HG03045 (cell line): ENCODE data around the gene C1orf122.
"Not testable (repeated sequence)": the region's sequence is repeated elsewhere in the genome, so short reads cannot be mapped to it uniquely, and the experiment has no call there.

Experiments
- ATAC-seq: cut with Tn5 transposase; IDR thresholded peaks from one replicate; pipeline ENCODE4 v1.9.1; 2021; ENCODE audit warnings: mild to moderate bottlenecking, moderate library complexity; ENCODE audit not compliant: unreplicated experiment

Gene C1orf122

GRCh38 chr1:37807555-37808368, at the start of gene C1orf122, which contains the start of gene YRDC:
Gene C1orf122 (plus strand): TSS chr1:37807790. CDS start chr1:37808405, 615 bp downstream.
Gene YRDC (minus strand): TSS chr1:37808208. CDS start chr1:37808180, 28 bp downstream.
- ATAC-seq = peak; percentile 86

- no peak for ATAC-seq
Observed at GRCh38 chr1:37759451-37759850, 48.1 kb upstream of the C1orf122 start.

- ATAC-seq = no peak
Observed at GRCh38 chr1:37761416-37762095, 46.0 kb upstream of the C1orf122 start.

GRCh38 chr1:37762516-37762915, 45.1 kb upstream of the C1orf122 start:
- ATAC-seq = no peak

GRCh38 chr1:37763791-37764413, 43.7 kb upstream of the C1orf122 start:
- ATAC-seq = no peak

GRCh38 chr1:37764414-37764825, 43.2 kb upstream of the C1orf122 start:
- ATAC-seq = no peak

GRCh38 chr1:37764888-37765441, 42.6 kb upstream of the C1orf122 start, which contains the start of gene EPHA10:
Gene EPHA10 (minus strand): TSS chr1:37765120. CDS start chr1:37765066, 54 bp downstream.
- ATAC-seq = no peak

GRCh38 chr1:37765916-37766664, 41.5 kb upstream of the C1orf122 start:
- no peak for ATAC-seq

- no peak for ATAC-seq
Observed at GRCh38 chr1:37767488-37767887, 40.1 kb upstream of the C1orf122 start.

GRCh38 chr1:37771440-37771839, 36.1 kb upstream of the C1orf122 start:
- not testable (repeated sequence) for ATAC-seq

GRCh38 chr1:37776946-37777516, 30.6 kb upstream of the C1orf122 start:
- ATAC-seq = no peak

GRCh38 chr1:37778654-37779053, 28.9 kb upstream of the C1orf122 start:
- ATAC-seq = no peak

GRCh38 chr1:37782491-37782890, 25.1 kb upstream of the C1orf122 start:
- ATAC-seq = no peak

- ATAC-seq = no peak
Observed at GRCh38 chr1:37792943-37793686, 14.5 kb upstream of the C1orf122 start.

- ATAC-seq = no peak
Observed at GRCh38 chr1:37793773-37794371, 13.7 kb upstream of the C1orf122 start, which contains the start of gene MANEAL. Gene MANEAL (plus strand): TSS chr1:37793847. CDS start chr1:37794183, 336 bp downstream.

- no peak for ATAC-seq
Observed at GRCh38 chr1:37794372-37795339, 12.9 kb upstream of the C1orf122 start.

- ATAC-seq = no peak
Observed at GRCh38 chr1:37795340-37796125, 12.1 kb upstream of the C1orf122 start.
